Measurements from ENCODE around the gene ATP9B. TPM values are rescaled to one million over a fixed set of nuclear protein-coding genes. Genes with fewer than 3 reads are reported as not detected.

ATP9B gene
- total RNA-seq, 2 donors from 2014 or later = 15.4 to 17.6 TPM

DNA sequence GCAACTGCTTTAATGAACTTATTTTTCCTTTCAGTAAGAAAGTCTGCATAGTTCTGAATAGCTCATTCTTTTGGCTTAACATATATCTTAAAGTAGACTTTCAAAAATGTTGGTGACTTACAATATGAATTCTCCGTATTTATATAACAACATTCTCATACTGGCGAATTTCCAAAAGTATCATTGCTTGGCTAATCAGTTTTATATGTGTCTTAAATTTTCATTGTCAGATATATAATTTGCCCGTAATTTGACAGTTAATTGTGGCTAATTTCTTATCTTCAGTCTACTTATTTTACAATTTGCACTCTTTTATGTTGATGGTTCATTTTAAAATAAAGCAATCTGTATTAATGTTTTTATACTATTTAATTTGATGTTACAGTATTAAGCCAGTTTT, 144.9 kb downstream of the ATP9B start:
- Histone ChIP-seq H3K9me3 (no peaks in the 10 kb centered on the region), H3K27me3 (no peaks in the 10 kb centered on the region), H3K4me3 (no peak overlapping the region), H3K4me1 (no peaks in the 10 kb centered on the region), H3K36me3 (peaks cover 4% of the 10 kb centered on the region), H3K27ac (no peak overlapping the region)
- TF ChIP-seq, protein P1, sequence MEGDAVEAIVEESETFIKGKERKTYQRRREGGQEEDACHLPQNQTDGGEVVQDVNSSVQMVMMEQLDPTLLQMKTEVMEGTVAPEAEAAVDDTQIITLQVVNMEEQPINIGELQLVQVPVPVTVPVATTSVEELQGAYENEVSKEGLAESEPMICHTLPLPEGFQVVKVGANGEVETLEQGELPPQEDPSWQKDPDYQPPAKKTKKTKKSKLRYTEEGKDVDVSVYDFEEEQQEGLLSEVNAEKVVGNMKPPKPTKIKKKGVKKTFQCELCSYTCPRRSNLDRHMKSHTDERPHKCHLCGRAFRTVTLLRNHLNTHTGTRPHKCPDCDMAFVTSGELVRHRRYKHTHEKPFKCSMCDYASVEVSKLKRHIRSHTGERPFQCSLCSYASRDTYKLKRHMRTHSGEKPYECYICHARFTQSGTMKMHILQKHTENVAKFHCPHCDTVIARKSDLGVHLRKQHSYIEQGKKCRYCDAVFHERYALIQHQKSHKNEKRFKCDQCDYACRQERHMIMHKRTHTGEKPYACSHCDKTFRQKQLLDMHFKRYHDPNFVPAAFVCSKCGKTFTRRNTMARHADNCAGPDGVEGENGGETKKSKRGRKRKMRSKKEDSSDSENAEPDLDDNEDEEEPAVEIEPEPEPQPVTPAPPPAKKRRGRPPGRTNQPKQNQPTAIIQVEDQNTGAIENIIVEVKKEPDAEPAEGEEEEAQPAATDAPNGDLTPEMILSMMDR (IDR thresholded peaks at IDR 0.05) = no peak
- DNase-seq (ENCODE audit: low spot score) = no peak

DNA sequence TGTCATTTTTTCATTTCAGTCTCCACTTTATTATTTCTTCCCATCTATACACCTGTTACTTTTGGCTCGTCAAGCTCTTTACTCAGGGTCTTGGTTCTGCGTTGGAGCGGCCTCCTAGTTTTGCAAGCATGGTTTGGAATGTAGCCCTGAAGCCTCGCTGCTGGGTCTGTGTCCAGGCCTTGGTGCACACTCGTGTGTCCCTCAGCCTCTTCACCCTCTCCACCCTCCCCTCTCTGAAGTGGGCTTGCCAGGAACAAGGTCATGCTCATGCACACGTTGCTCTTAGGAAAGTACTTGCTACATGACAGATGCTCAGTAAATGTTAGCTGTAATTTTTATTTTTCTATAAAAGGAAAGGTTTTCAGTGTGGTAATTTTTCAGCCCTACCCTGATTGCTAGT, 147.0 kb downstream of the ATP9B start:
- Histone ChIP-seq H3K27me3 (no peaks in the 10 kb centered on the region), H3K27ac (no peak overlapping the region), H3K9me3 (no peaks in the 10 kb centered on the region)

DNA sequence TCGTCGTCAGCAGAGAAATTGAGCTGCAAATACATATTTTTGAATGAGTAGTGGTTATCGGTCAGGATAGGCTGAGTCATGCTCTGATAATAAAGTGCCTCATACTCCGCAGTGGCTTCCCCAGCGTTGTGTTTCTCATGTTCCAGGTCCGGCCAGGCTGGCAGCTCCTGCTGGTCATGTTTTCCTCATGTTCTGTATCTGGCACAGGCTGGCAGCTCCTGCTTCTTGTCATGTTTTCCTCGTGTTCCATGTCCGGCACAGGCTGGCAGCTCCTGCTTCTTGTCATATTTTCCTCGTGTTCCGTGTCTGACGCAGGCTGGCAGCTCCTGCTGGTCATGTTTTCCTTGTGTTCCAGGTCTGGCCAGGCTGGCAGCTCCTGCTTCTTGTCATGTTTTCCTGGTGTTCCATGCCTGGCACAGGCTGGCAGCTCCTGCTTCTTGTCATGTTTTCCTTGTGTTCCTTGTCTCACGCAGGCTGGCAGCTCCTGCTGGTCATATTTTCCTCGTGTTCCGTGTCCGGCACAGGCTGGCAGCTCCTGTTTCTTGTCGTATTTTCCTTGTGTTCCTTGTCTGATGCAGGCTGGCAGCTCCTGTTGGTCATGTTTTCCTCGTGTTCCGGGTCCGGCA, 148.9 kb downstream of the ATP9B start:
- H3K9me3 ChIP-seq = no peaks in the 10 kb centered on the region
- H3K27ac ChIP-seq = peak overlapping the region in 1 of 2 donors; percentile 25
- H3K36me3 ChIP-seq = peaks cover 4% of the 10 kb centered on the region
- TF ChIP-seq, protein P1 (IDR thresholded peaks at IDR 0.05) = no peak
- no peak overlapping the region for H3K4me3 ChIP-seq
- DNase-seq (ENCODE audit: low spot score) = no peak
- no peaks in the 10 kb centered on the region for H3K4me1 ChIP-seq
- no peaks in the 10 kb centered on the region for H3K27me3 ChIP-seq

More for the DNA sequence above, 147.0 kb downstream of the ATP9B start:
- no peaks in the 10 kb centered on the region for H3K4me1 ChIP-seq
- peaks cover 4% of the 10 kb centered on the region for H3K36me3 ChIP-seq
- DNase-seq (ENCODE audit: low spot score) = no peak
- TF ChIP-seq, protein P1 (IDR thresholded peaks at IDR 0.05) = no peak
- no peak overlapping the region for H3K4me3 ChIP-seq

DNA sequence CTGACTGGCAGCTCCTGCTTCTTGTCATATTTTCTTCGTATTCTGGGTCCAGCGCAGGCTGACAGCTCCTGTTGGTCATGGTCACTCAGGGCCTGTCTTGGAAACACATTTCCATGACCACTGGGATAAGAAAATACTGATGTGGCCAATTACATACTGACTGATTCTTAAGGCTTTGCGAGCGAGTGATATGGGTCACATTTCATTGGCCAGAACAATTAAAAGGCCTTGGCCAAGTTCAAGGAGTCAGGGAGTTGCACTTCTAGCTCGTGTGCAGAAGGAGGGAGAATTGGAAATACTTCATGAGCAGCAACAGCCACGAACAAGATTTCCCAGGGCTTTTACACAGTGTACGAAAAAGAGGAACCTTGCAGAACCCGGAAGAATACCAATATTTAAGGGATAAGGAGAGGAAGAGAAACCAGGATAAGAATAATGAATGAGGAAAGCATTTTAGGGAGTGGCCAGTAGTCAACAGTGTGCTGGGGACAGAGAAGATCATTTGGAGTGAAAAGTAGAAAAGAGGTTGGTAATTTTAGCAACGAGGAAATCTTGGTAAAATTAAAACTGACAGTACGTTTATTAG, 149.5 kb downstream of the ATP9B start:
- Histone ChIP-seq H3K4me3 (no peak overlapping the region), H3K9me3 (no peaks in the 10 kb centered on the region), H3K36me3 (peaks cover 4% of the 10 kb centered on the region), H3K27ac (peak overlapping the region in 1 of 2 donors; percentile 25), H3K27me3 (no peaks in the 10 kb centered on the region), H3K4me1 (no peaks in the 10 kb centered on the region)
- DNase-seq (ENCODE audit: low spot score) = no peak
- TF ChIP-seq, protein P1 (IDR thresholded peaks at IDR 0.05) = no peak

DNA sequence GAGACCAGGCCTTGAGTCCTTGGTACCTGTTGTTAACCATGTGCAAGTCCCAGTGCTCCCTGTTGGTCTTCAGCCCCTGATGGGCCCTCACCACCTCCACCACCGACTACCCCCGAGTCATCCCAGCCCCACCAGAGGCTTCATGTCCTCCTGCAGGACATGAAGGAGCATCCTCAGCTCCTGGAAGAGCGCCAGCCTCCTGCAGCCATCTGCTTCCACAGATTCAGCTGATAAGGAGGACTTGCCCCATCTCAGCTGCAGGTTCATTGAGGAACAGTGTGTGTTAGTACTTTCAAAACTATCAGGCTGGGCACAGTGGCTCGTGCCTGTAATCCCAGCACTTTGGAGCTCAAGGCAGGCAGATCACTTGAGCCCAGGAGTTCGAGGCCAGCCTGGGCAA, 151.9 kb downstream of the ATP9B start:
- H3K9me3 ChIP-seq = no peaks in the 10 kb centered on the region
- TF ChIP-seq, protein P1 (IDR thresholded peaks at IDR 0.05) = no peak
- H3K4me1 ChIP-seq = no peaks in the 10 kb centered on the region
- H3K36me3 ChIP-seq = peaks cover 4% of the 10 kb centered on the region
- H3K27me3 ChIP-seq = no peaks in the 10 kb centered on the region
- no peak for DNase-seq (ENCODE audit: low spot score)
- no peak overlapping the region for H3K27ac ChIP-seq
- H3K4me3 ChIP-seq = no peak overlapping the region

Data from right atrium auricular region (tissue), 2 donors.